Stimulated activated effector memory CD8-positive, alpha-beta T cell treated with anti-CD3 and anti-CD28 coated beads, Interleukin-12 subunit alpha, Interleukin-12 subunit beta, amount 100 ng/mL, for 72 hours (primary cell): ENCODE results near the gene TECTA.

Experiments used
- ATAC-seq: fragments of 150-1000 bp; cut with Tn5 transposase; 2 replicates; pipeline ENCODE4 v1.10.0; 2021
- DNase-seq, 2 donors: peaks; one replicate each; pipeline ENCODE4 v3.0.0; 2021 to 2022; ENCODE audit warnings: low spot score in 2 of 2
- H3K27ac Mint-ChIP-seq: one replicate; pipeline ENCODE4 v1.8.0; 2022; ENCODE audit warnings: mild to moderate bottlenecking, mixed read lengths
- H3K36me3 Mint-ChIP-seq: one replicate; pipeline ENCODE4 v1.8.0; 2022; ENCODE audit warnings: mild to moderate bottlenecking, mixed read lengths
- H3K4me1 Mint-ChIP-seq: one replicate; pipeline ENCODE4 v1.8.0; 2022; ENCODE audit warnings: mixed read lengths
- H3K4me3 Mint-ChIP-seq: one replicate; pipeline ENCODE4 v1.8.0; 2022; ENCODE audit warnings: mild to moderate bottlenecking, mixed read lengths
- H3K9me3 Mint-ChIP-seq: one replicate; pipeline ENCODE4 v1.8.0; 2022; ENCODE audit warnings: mixed read lengths

TECTA gene

DNA sequence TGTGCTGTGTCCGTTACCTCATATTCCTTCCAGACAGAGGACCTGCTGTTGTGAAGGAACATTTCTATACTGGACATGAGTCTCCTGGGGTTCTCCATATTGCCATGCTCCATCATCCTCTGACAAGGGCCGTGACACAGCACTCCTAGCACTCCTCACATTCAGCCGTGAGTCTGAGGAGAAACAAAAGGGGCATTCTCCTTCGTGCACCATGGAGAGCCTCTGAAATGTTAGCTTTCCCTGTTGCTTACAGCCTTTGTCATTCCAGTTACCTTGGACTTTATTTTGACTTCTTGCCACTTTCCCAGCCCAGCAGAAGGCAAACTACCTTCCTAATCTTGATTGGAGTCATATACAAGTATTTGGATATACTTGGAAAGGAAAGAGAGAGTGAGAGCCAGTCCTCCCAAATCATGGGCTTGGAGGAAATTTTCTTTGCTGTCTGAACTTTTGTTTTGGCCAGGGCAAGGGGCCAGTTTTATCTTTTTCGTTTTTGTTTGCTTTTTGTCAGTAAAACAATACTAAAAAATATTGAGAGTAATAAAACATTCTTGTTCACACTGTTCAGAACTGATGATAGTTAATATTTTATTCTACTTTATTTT lies 29.1 kb upstream of the TECTA start:
- H3K27ac Mint-ChIP-seq: no peak overlapping the region
- no peak for DNase-seq
- H3K36me3 Mint-ChIP-seq: peaks cover 5% of the 10 kb centered on the region
- no peak for ATAC-seq
- no peak overlapping the region for H3K4me3 Mint-ChIP-seq
- peaks cover 4% of the 10 kb centered on the region for H3K9me3 Mint-ChIP-seq
- peaks cover 5% of the 10 kb centered on the region for H3K4me1 Mint-ChIP-seq

DNA sequence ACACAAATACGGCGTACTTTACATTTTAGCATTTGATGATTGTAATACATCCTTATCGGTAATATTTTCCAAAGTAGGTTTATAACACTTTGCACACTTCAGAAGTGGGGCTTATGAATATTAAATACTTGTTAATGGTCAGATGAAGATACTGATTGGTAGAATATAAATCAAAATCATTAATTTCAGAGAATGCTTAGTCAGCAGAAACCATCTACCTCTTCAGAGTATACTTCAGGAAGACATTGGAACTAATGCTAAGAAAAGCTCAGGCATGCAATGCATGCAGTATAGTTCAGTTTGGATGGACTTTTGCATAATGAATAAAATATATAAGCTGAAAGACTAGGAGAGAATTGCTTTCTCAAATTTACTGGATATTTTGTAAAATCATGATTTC lies 19.7 kb upstream of the TECTA start:
- no peaks in the 10 kb centered on the region for H3K4me1 Mint-ChIP-seq
- H3K36me3 Mint-ChIP-seq: peaks cover 6% of the 10 kb centered on the region
- no peak overlapping the region for H3K4me3 Mint-ChIP-seq
- DNase-seq: no peak
- no peak for ATAC-seq
- no peak overlapping the region for H3K27ac Mint-ChIP-seq
- H3K9me3 Mint-ChIP-seq: no peaks in the 10 kb centered on the region

- DNase-seq (no peak), ATAC-seq (no peak)
- H3K4me1 Mint-ChIP-seq: no peaks in the 10 kb centered on the region
- no peak overlapping the region for H3K27ac Mint-ChIP-seq
- no peak overlapping the region for H3K4me3 Mint-ChIP-seq
- H3K36me3 Mint-ChIP-seq: peaks cover 11% of the 10 kb centered on the region
- no peaks in the 10 kb centered on the region for H3K9me3 Mint-ChIP-seq
Observed at GRCh38 chr11:121082219-121082618, 18.8 kb upstream of the TECTA start.

DNA sequence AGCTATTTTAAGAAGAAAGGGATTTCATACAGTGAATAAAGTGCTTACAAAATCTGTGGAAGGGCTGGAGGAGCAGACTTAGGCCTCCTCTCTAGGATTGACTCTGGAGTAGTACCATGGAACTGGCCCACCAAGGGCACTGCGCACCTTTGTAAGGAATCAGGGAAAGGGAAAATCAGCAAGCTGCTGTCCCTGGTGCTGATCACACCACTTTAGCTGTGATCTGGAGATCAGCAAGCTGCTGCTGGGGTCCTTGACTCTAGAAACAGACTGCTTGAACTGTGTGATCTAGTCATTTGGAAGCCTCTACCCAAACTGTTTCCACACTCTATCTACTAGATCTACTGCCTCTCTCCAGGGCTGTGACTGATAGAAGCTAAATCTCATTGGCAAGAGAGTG lies 18.4 kb upstream of the TECTA start:
- Mint-ChIP-seq H3K4me3 (no peak overlapping the region), H3K27ac (no peak overlapping the region), H3K9me3 (no peaks in the 10 kb centered on the region), H3K4me1 (no peaks in the 10 kb centered on the region), H3K36me3 (peaks cover 15% of the 10 kb centered on the region)
- ATAC-seq (no peak), DNase-seq (no peak)

DNA sequence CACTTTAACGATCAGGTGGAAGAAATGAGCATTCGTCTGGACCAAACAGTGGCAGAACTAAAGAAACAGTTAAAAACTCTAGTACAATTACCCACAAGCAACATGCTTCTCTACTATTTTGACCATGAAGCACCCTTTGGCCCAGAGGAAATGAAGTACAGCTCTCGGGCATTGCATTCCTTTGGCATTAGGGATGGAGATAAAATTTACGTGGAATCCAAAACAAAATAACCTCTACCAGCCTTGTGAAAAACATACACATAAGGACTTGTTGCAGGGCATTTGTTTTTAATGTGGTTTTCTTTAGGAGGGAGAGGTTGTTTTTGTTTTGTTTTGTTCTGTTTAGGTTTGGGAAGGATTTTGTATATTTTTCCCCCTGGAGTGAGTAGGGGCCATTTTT lies 14.2 kb upstream of the TECTA start:
- H3K27ac Mint-ChIP-seq: no peak overlapping the region
- DNase-seq (no peak), ATAC-seq (no peak)
- H3K9me3 Mint-ChIP-seq: no peaks in the 10 kb centered on the region
- H3K36me3 Mint-ChIP-seq: peaks cover 17% of the 10 kb centered on the region
- no peaks in the 10 kb centered on the region for H3K4me1 Mint-ChIP-seq
- no peak overlapping the region for H3K4me3 Mint-ChIP-seq

DNA sequence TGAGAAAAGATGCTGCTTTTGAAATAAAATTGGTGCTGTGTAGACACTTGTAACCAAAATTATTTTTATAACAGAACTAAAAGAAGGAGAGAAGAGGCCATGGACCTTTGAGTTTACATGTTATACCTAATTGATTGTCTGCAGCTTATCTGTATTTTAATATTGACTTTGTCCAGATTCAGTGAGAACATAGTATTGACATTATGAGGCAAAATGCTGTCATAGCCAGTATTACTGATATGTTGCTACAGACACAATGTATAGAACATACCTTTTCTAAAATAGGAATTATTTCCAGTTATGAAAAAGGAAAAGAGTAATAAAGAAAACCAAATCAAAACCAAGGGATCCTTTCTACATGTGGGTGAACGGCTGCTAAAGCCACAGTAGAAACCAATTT lies 11.5 kb upstream of the TECTA start:
- no peak for DNase-seq
- ATAC-seq: no peak
- Mint-ChIP-seq H3K4me3 (no peak overlapping the region), H3K36me3 (peaks cover 17% of the 10 kb centered on the region), H3K9me3 (no peaks in the 10 kb centered on the region), H3K4me1 (no peaks in the 10 kb centered on the region), H3K27ac (no peak overlapping the region)

DNA sequence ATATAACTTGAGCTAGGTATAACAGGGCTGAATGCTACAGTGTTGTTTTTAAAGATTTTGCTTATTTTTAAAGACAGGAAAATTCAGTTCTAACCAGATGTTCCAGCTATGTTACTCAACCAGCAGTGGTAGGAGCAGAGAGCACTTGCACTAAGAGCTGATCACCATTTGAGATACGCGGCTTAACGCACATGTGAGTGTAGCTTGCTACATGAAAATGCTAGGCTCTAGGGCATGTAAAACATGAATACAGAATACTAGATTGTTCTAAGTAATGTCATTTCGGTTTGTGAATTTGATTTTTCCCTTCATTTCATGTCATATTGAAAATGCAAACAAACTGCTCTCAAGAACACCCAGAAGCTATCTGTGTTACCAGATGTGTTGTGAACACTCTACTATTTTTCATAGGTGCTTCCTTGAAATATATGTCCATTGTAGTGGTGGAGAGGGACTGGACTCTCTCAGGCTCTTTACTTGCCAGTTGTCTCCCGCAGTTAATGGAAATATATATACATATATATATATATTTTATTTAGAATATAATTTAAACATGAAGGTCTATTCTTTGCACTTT lies 10.8 kb upstream of the TECTA start:
- ATAC-seq (no peak), DNase-seq (no peak)
- Mint-ChIP-seq H3K4me3 (no peak overlapping the region), H3K27ac (no peak overlapping the region), H3K4me1 (no peaks in the 10 kb centered on the region), H3K9me3 (no peaks in the 10 kb centered on the region), H3K36me3 (peaks cover 17% of the 10 kb centered on the region)

- no peak for ATAC-seq
- Mint-ChIP-seq H3K4me3 (no peak overlapping the region), H3K4me1 (no peaks in the 10 kb centered on the region), H3K36me3 (peaks cover 12% of the 10 kb centered on the region), H3K9me3 (no peaks in the 10 kb centered on the region), H3K27ac (no peak overlapping the region)
- no peak for DNase-seq
Observed at GRCh38 chr11:121091492-121092152, 9.4 kb upstream of the TECTA start.

GRCh38 chr11:121095561-121095960 lies 5.5 kb upstream of the TECTA start:
- Mint-ChIP-seq H3K27ac (no peak overlapping the region), H3K4me1 (no peaks in the 10 kb centered on the region), H3K36me3 (no peaks in the 10 kb centered on the region), H3K4me3 (no peak overlapping the region), H3K9me3 (no peaks in the 10 kb centered on the region)
- no peak for ATAC-seq
- no peak for DNase-seq

DNA sequence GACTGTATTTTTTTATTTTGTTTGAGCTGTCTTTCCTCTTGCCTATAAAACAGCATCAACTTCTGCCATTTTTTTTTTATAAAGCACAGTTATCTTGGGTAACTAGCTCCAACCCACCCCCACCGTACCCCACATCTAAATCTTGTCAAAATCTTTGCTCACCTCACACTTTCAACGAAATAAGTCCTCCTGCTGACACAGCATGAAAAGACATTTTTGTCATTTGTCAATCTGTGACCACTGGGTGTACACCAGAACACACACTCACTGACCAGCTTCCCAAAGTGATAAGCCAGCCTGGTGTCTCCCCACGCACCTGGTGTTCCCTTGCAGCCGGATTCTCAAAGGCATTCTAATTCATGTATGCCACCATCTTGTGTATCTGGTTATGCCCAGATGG lies 1.7 kb upstream of the TECTA start:
- Mint-ChIP-seq H3K9me3 (no peaks in the 10 kb centered on the region), H3K27ac (no peak overlapping the region), H3K36me3 (no peaks in the 10 kb centered on the region), H3K4me1 (no peaks in the 10 kb centered on the region), H3K4me3 (no peak overlapping the region)
- DNase-seq (no peak), ATAC-seq (no peak)

DNA sequence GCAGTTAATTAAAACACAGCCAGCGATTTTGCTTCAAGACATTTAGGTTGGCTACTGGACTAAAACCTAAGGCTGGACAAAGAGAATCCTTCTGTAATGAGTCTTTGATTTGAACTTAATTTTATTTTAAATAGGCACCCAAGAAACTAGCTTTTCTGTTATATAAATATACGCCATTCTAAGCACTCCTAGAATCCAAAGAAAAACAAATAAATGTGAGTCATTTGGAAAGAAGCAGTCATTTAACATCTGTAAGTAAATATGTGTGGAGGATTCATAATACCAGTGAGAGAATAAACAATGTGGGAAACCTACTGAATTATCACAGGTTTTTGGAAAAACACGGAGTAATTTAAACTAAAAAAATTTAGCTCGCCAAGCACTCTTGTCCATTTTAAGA lies 1.2 kb upstream of the TECTA start:
- Mint-ChIP-seq H3K27ac (no peak overlapping the region), H3K4me3 (no peak overlapping the region), H3K36me3 (no peaks in the 10 kb centered on the region), H3K9me3 (no peaks in the 10 kb centered on the region), H3K4me1 (no peaks in the 10 kb centered on the region)
- no peak for ATAC-seq
- no peak for DNase-seq

- H3K4me3 Mint-ChIP-seq: no peak overlapping the region
- no peak for ATAC-seq
Observed at GRCh38 chr11:121104312-121104762, 3.3 kb downstream of the TECTA start.

GRCh38 chr11:121105063-121105480 lies 4.0 kb downstream of the TECTA start:
- DNase-seq (no peak), ATAC-seq (no peak)
- H3K9me3 Mint-ChIP-seq: no peaks in the 10 kb centered on the region
- no peak overlapping the region for H3K4me3 Mint-ChIP-seq
- no peak overlapping the region for H3K27ac Mint-ChIP-seq
- no peaks in the 10 kb centered on the region for H3K36me3 Mint-ChIP-seq
- no peaks in the 10 kb centered on the region for H3K4me1 Mint-ChIP-seq

More at GRCh38 chr11:121104312-121104762, 3.3 kb downstream of the TECTA start:
- no peak overlapping the region for H3K27ac Mint-ChIP-seq
- H3K36me3 Mint-ChIP-seq: no peaks in the 10 kb centered on the region
- no peak for DNase-seq
- no peaks in the 10 kb centered on the region for H3K4me1 Mint-ChIP-seq
- H3K9me3 Mint-ChIP-seq: no peaks in the 10 kb centered on the region

DNA sequence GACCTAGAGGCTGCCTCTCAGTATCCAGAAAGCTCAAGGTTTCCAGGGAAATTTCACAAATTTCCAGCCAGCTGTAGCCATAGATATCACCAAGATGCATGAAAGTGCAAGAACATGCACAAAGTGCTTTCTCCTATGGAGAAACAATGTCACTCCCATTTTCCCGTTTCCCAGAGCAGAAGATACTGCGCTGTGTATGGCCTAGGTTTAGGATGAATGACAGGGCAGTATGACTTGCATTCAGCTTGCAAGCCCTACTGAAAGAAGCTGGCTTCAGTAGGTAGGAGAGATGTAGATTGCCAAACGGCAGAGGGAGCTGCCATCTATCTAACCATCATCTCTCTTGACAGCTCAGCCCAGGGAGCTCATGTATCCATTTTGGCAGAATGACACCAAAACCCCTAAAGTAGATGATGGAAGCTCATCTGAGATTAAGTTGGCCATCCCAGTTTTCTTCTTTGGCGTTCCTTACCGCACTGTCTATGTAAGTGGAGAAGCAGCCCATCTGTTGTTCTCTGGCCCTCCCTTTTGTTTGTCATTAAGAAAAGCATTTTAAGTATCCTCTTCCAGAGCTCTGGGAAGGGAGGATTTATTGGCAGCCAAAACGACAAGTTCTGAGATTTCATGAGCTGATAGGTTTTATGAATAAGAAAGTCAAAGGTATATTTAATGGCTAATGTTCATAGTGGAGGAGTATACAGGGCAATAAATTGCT lies 4.6 kb downstream of the TECTA start:
- no peak overlapping the region for H3K4me3 Mint-ChIP-seq
- H3K27ac Mint-ChIP-seq: no peak overlapping the region
- H3K36me3 Mint-ChIP-seq: no peaks in the 10 kb centered on the region
- no peaks in the 10 kb centered on the region for H3K9me3 Mint-ChIP-seq
- no peaks in the 10 kb centered on the region for H3K4me1 Mint-ChIP-seq
- DNase-seq: no peak
- ATAC-seq: no peak

GRCh38 chr11:121106812-121107211 lies 5.8 kb downstream of the TECTA start:
- no peak for DNase-seq
- H3K4me1 Mint-ChIP-seq: no peaks in the 10 kb centered on the region
- ATAC-seq: peak; percentile 52
- H3K4me3 Mint-ChIP-seq: no peak overlapping the region
- H3K27ac Mint-ChIP-seq: no peak overlapping the region
- H3K9me3 Mint-ChIP-seq: no peaks in the 10 kb centered on the region
- no peaks in the 10 kb centered on the region for H3K36me3 Mint-ChIP-seq

GRCh38 chr11:121108413-121108812 lies 7.4 kb downstream of the TECTA start:
- no peak for ATAC-seq
- H3K4me1 Mint-ChIP-seq: peaks cover 5% of the 10 kb centered on the region
- no peak overlapping the region for H3K4me3 Mint-ChIP-seq
- H3K36me3 Mint-ChIP-seq: no peaks in the 10 kb centered on the region
- DNase-seq: no peak
- H3K27ac Mint-ChIP-seq: no peak overlapping the region
- no peaks in the 10 kb centered on the region for H3K9me3 Mint-ChIP-seq
